ENCODE measurements around the gene SDHAF4. TPM values are rescaled to one million over a fixed set of nuclear protein-coding genes. Genes with fewer than 3 reads are reported as not detected.

SDHAF4 gene
- total and polyA plus RNA-seq, 2 of the 13 experiments (the other 11 are each of a cell fraction or from before 2014, with no cell fraction given): 7.5 to 10.8 TPM

- WGBS (ENCODE audit: low lambda C conversion rate): 59% methylated on average over 3 of the region's 3 CpGs
- Histone ChIP-seq H4K20me1 (ENCODE audit: insufficient read depth, low read length) (no peaks in the 10 kb centered on the region), H3K36me3 (replicated peaks in 1 of 2; ENCODE audit: control insufficient read depth in 1 of 2, insufficient read depth in 2 of 2, low read length in 2 of 2) (no peaks in the 10 kb centered on the region), H3K27ac (ENCODE audit: extremely low read length, insufficient read depth, low read length) (no peak overlapping the region), H3K9ac (ENCODE audit: insufficient read depth, low read depth, low read length) (no peak overlapping the region), H3K27me3 (ENCODE audit: control insufficient read depth in 1 of 2, insufficient read depth in 2 of 2, low read length in 2 of 2) (no peaks in the 10 kb centered on the region; a peak in 1 of 5 replicates), H3K9me3 (ENCODE audit: low read length) (no peaks in the 10 kb centered on the region), H3K79me2 (ENCODE audit: insufficient read depth, low read length) (no peaks in the 10 kb centered on the region), H3K4me1 (ENCODE audit: insufficient read depth, low read length) (no peaks in the 10 kb centered on the region), H2AFZ (ENCODE audit: low read length) (no peak overlapping the region), H3K4me2 (ENCODE audit: low read depth, low read length) (no peak overlapping the region), H3K4me3 (replicated peaks in 1 of 3; ENCODE audit: insufficient read depth in 1 of 3, low read depth in 2 of 3, low read length in 3 of 3) (no peak overlapping the region)
- DNase-seq (ENCODE audit: low spot score): no peak
- in situ Hi-C loops (cut with HindIII; ENCODE audit: extremely low pct_ligation_motif_present, low pct_unique_long_range_greater_than_20kb): no loop called here
- no peak for FAIRE-seq
- ATAC-seq: no peak
- POLR2A ChIA-PET: no interaction called here
- intact Hi-C loops (cut with micrococcal nuclease; ENCODE audit: unreplicated experiment): no loop called here
- TF ChIP-seq, protein P1, sequence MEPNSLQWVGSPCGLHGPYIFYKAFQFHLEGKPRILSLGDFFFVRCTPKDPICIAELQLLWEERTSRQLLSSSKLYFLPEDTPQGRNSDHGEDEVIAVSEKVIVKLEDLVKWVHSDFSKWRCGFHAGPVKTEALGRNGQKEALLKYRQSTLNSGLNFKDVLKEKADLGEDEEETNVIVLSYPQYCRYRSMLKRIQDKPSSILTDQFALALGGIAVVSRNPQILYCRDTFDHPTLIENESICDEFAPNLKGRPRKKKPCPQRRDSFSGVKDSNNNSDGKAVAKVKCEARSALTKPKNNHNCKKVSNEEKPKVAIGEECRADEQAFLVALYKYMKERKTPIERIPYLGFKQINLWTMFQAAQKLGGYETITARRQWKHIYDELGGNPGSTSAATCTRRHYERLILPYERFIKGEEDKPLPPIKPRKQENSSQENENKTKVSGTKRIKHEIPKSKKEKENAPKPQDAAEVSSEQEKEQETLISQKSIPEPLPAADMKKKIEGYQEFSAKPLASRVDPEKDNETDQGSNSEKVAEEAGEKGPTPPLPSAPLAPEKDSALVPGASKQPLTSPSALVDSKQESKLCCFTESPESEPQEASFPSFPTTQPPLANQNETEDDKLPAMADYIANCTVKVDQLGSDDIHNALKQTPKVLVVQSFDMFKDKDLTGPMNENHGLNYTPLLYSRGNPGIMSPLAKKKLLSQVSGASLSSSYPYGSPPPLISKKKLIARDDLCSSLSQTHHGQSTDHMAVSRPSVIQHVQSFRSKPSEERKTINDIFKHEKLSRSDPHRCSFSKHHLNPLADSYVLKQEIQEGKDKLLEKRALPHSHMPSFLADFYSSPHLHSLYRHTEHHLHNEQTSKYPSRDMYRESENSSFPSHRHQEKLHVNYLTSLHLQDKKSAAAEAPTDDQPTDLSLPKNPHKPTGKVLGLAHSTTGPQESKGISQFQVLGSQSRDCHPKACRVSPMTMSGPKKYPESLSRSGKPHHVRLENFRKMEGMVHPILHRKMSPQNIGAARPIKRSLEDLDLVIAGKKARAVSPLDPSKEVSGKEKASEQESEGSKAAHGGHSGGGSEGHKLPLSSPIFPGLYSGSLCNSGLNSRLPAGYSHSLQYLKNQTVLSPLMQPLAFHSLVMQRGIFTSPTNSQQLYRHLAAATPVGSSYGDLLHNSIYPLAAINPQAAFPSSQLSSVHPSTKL (CRISPR knock-in tag; IDR thresholded peaks at IDR 0.05): no peak
- TF ChIP-seq GATAD1 (CRISPR knock-in tag; IDR thresholded peaks at IDR 0.05) (no peak), KMT2B (CRISPR knock-in tag; IDR thresholded peaks at IDR 0.05) (no peak)
- TF ChIP-seq, protein P2, sequence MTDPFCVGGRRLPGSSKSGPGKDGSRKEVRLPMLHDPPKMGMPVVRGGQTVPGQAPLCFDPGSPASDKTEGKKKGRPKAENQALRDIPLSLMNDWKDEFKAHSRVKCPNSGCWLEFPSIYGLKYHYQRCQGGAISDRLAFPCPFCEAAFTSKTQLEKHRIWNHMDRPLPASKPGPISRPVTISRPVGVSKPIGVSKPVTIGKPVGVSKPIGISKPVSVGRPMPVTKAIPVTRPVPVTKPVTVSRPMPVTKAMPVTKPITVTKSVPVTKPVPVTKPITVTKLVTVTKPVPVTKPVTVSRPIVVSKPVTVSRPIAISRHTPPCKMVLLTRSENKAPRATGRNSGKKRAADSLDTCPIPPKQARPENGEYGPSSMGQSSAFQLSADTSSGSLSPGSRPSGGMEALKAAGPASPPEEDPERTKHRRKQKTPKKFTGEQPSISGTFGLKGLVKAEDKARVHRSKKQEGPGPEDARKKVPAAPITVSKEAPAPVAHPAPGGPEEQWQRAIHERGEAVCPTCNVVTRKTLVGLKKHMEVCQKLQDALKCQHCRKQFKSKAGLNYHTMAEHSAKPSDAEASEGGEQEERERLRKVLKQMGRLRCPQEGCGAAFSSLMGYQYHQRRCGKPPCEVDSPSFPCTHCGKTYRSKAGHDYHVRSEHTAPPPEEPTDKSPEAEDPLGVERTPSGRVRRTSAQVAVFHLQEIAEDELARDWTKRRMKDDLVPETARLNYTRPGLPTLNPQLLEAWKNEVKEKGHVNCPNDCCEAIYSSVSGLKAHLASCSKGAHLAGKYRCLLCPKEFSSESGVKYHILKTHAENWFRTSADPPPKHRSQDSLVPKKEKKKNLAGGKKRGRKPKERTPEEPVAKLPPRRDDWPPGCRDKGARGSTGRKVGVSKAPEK (CRISPR knock-in tag; IDR thresholded peaks at IDR 0.05; ENCODE audit: borderline replicate concordance): no peak
- CTCF ChIA-PET (ENCODE audit: low intra/inter-chr PET ratio, low total read pairs): no interaction called here
- BruUV-seq (replicated peaks): no TSS peak
Observed at GRCh38 chr6:70601014-70601413, 34.3 kb downstream of the SDHAF4 start.

All from HepG2 (cell line).